ENCODE results near the gene TOMM34.

Gene TOMM34

GRCh38 chr20:44960103-44960852 lies at the start of gene TOMM34:
TOMM34 (minus strand) TSS chr20:44960397; CDS start chr20:44960333, 64 bp downstream.
- no peak for TF ChIP-seq CTCF (IDR thresholded peaks at IDR 0.05; ENCODE audit: unreplicated experiment in 3 of 3)
- peaks cover 19% of the 10 kb centered on the region for H3K36me3 Mint-ChIP-seq (ENCODE audit: low read depth)
- peaks cover 25% of the 10 kb centered on the region for H3K4me1 Mint-ChIP-seq
- no peaks in the 10 kb centered on the region for H3K27me3 Mint-ChIP-seq (ENCODE audit: low read depth)
- H3K4me3 Mint-ChIP-seq: peak within 1 kb of the TSS; percentile 91 to 97 (median 92)
- H3K27ac Mint-ChIP-seq: peak within 1 kb of the TSS; percentile 45 to 91 (median 86)
- H3K9me3 Mint-ChIP-seq: no peaks in the 10 kb centered on the region

GRCh38 chr20:45008521-45009049 lies 48.4 kb upstream of the TOMM34 start:
- H3K27ac Mint-ChIP-seq: no peak overlapping the region

GRCh38 chr20:44997668-44998067 lies 37.5 kb upstream of the TOMM34 start:
- no peak overlapping the region for H3K4me3 Mint-ChIP-seq
- peaks cover 60% of the 10 kb centered on the region for H3K36me3 Mint-ChIP-seq (ENCODE audit: low read depth)

More at GRCh38 chr20:45008521-45009049, 48.4 kb upstream of the TOMM34 start:
- no peak overlapping the region for H3K4me3 Mint-ChIP-seq
- no peaks in the 10 kb centered on the region for H3K9me3 Mint-ChIP-seq
- peaks cover 5% of the 10 kb centered on the region for H3K4me1 Mint-ChIP-seq
- TF ChIP-seq CTCF (IDR thresholded peaks at IDR 0.05; ENCODE audit: unreplicated experiment in 3 of 3): no peak
- no peaks in the 10 kb centered on the region for H3K27me3 Mint-ChIP-seq (ENCODE audit: low read depth)
- peaks cover 38% of the 10 kb centered on the region for H3K36me3 Mint-ChIP-seq (ENCODE audit: low read depth)

GRCh38 chr20:44997171-44997570 lies 37.0 kb upstream of the TOMM34 start:
- Mint-ChIP-seq H3K36me3 (ENCODE audit: low read depth) (peaks cover 57% of the 10 kb centered on the region), H3K27me3 (ENCODE audit: low read depth) (no peaks in the 10 kb centered on the region), H3K4me1 (no peaks in the 10 kb centered on the region), H3K4me3 (no peak overlapping the region), H3K9me3 (no peaks in the 10 kb centered on the region), H3K27ac (no peak overlapping the region)
- TF ChIP-seq CTCF (IDR thresholded peaks at IDR 0.05; ENCODE audit: unreplicated experiment in 3 of 3): no peak

More at GRCh38 chr20:44997668-44998067, 37.5 kb upstream of the TOMM34 start:
- TF ChIP-seq CTCF (IDR thresholded peaks at IDR 0.05; ENCODE audit: unreplicated experiment in 3 of 3): no peak
- no peaks in the 10 kb centered on the region for H3K4me1 Mint-ChIP-seq
- no peak overlapping the region for H3K27ac Mint-ChIP-seq
- no peaks in the 10 kb centered on the region for H3K27me3 Mint-ChIP-seq (ENCODE audit: low read depth)
- H3K9me3 Mint-ChIP-seq: no peaks in the 10 kb centered on the region

- Mint-ChIP-seq H3K36me3 (ENCODE audit: low read depth) (peaks cover 48% of the 10 kb centered on the region), H3K4me1 (no peaks in the 10 kb centered on the region), H3K9me3 (no peaks in the 10 kb centered on the region), H3K27me3 (ENCODE audit: low read depth) (no peaks in the 10 kb centered on the region), H3K4me3 (no peak overlapping the region), H3K27ac (no peak overlapping the region)
- TF ChIP-seq CTCF (IDR thresholded peaks at IDR 0.05; ENCODE audit: unreplicated experiment in 3 of 3): no peak
Observed at GRCh38 chr20:44993343-44993742, 33.1 kb upstream of the TOMM34 start.

- no peak for TF ChIP-seq CTCF (IDR thresholded peaks at IDR 0.05; ENCODE audit: unreplicated experiment in 3 of 3)
- Mint-ChIP-seq H3K36me3 (ENCODE audit: low read depth) (peaks cover 34% of the 10 kb centered on the region), H3K9me3 (no peaks in the 10 kb centered on the region), H3K27ac (no peak overlapping the region), H3K4me1 (no peaks in the 10 kb centered on the region), H3K4me3 (no peak overlapping the region), H3K27me3 (ENCODE audit: low read depth) (no peaks in the 10 kb centered on the region)
Observed at GRCh38 chr20:44990957-44991356, 30.8 kb upstream of the TOMM34 start.
